ENCODE data around the gene COMP. TPM values are rescaled to one million over a fixed set of nuclear protein-coding genes. Genes with fewer than 3 reads are reported as not detected.
A peak's percentile ranks its signal among the peaks of the same experiment; 100 is the strongest.

Gene COMP
- total RNA-seq, 4 donors from 2014 or later: 0.76 TPM; not detected in 3

DNA sequence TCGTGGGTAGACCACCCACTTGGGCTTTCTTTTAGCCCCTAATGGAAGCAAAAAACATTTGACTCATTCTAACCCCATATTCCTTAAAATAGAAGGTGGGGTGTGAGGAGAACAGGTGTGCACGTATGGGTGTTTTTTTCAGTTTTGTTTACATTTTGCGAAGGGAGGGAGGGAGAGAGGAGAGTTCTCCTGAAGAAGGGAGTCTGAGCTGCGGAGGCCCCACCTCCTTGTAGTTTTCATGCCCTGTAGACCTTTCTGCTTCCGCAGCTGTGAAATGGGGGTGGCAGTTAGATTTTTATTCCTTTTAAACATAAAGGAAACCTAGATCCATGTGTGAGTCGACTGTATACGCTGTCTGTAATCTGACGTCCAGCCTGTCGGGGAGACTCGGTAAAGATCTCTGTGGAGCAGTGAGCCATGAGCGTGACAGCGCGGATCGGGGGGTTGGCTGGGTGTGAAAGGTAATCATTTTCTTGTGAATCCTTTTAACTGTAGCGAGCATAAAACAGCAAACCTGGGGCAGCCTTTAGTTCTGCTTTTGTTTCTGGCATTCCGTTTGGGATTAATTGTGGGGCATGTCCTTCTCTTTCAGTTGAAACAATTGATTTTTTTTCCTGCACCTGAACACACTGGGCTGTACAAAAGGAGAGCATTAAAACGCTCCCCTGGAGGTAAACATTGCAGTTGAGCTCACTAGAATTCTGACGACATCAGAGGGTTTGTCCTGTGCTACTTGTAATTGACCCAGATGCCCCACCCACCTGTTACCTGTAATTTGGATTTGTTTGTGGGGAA, 42.9 kb upstream of the COMP start:
- intact Hi-C loops (cut with DNase I; ENCODE audit: low total_unique reads): no loop called here
- H3K27ac ChIP-seq: no peak overlapping the region
- no peak for DNase-seq
- TF ChIP-seq, protein P1, sequence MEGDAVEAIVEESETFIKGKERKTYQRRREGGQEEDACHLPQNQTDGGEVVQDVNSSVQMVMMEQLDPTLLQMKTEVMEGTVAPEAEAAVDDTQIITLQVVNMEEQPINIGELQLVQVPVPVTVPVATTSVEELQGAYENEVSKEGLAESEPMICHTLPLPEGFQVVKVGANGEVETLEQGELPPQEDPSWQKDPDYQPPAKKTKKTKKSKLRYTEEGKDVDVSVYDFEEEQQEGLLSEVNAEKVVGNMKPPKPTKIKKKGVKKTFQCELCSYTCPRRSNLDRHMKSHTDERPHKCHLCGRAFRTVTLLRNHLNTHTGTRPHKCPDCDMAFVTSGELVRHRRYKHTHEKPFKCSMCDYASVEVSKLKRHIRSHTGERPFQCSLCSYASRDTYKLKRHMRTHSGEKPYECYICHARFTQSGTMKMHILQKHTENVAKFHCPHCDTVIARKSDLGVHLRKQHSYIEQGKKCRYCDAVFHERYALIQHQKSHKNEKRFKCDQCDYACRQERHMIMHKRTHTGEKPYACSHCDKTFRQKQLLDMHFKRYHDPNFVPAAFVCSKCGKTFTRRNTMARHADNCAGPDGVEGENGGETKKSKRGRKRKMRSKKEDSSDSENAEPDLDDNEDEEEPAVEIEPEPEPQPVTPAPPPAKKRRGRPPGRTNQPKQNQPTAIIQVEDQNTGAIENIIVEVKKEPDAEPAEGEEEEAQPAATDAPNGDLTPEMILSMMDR (IDR thresholded peaks at IDR 0.05): no peak
- no peak for TF ChIP-seq POLR2A (IDR thresholded peaks at IDR 0.05)
- H3K36me3 ChIP-seq: no peaks in the 10 kb centered on the region
- no peaks in the 10 kb centered on the region for H3K27me3 ChIP-seq
- H3K9me3 ChIP-seq: no peaks in the 10 kb centered on the region
- H3K4me1 ChIP-seq: peaks cover 0 to 6% of the 10 kb centered on the region in 2 donors
- H3K4me3 ChIP-seq: peak overlapping the region; percentile 52 to 70

DNA sequence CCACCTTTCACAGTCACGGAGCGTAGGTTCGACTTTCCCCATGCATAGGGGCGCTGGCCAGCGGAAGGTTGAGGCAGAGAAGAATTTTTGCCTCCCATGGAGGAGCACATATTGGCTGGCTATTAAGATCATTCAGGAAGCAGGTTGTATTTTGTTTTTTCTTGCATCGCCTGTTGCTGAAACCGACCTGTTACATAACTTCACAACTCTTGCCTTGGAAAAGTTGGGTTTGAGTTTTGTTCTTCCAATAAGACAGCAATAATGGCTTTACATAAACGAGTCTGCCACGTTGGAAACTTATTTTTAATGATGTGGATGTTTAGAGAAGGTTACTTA, 42.0 kb upstream of the COMP start:
- H3K4me3 ChIP-seq: peak overlapping the region; percentile 52 to 70
- no peak for DNase-seq
- intact Hi-C loops (cut with DNase I; ENCODE audit: low total_unique reads): no loop called here
- no peaks in the 10 kb centered on the region for H3K36me3 ChIP-seq
- peak overlapping the region in 1 of 2 donors; percentile 78 for H3K27ac ChIP-seq
- no peaks in the 10 kb centered on the region for H3K9me3 ChIP-seq
- peaks cover 0 to 6% of the 10 kb centered on the region in 2 donors for H3K4me1 ChIP-seq
- no peaks in the 10 kb centered on the region for H3K27me3 ChIP-seq
- TF ChIP-seq, protein P1 (IDR thresholded peaks at IDR 0.05): no peak
- TF ChIP-seq POLR2A (IDR thresholded peaks at IDR 0.05): no peak

DNA sequence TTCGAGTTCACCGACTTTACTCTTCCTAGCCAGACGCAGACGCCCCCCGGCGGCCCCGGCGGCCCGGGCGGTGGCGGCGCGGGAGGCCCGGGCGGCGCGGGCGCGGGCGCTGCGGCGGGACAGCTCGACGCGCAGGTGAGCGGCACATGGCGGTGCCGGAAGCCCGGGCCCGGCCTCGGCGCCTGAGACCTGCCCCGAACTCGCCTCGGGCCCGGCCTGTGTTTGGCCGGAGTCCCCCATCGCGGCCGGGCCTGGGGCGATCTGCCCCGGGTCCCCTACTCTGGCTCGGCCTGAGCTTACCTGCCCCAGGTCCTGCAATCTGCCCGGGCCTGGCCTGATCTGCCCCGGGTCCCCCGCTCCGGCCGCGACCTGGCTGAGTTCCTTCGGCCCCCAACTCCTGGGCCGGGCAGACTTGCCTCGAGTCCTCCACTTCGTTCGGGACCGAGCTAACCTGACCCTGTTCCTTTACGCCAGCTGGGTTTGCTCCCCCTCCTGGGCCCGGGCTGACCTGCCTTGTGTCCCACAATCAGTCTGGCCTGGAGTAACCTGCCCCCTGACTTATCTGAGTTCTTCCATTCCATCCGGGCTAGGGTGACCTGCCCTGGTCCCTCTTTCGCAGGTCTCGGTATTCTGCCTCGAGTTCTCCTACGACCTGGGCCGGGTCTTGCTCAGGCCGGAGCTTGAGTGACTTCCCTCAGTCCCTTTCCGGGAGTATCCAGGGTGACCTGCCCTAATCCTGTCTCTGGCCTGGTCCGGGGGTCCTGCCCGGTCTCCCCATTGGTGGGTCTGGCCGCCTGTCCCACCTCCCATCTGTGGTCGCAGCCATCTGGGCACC, 41.4 kb upstream of the COMP start:
- no peaks in the 10 kb centered on the region for H3K36me3 ChIP-seq
- H3K9me3 ChIP-seq: no peaks in the 10 kb centered on the region
- H3K27ac ChIP-seq: peak overlapping the region; percentile 76 to 78
- peaks cover 0 to 6% of the 10 kb centered on the region in 2 donors for H3K4me1 ChIP-seq
- no peak for DNase-seq
- H3K27me3 ChIP-seq: no peaks in the 10 kb centered on the region
- intact Hi-C loops (cut with DNase I; ENCODE audit: low total_unique reads): no loop called here
- TF ChIP-seq, protein P1 (IDR thresholded peaks at IDR 0.05): no peak
- TF ChIP-seq POLR2A (IDR thresholded peaks at IDR 0.05): no peak
- H3K4me3 ChIP-seq: peak overlapping the region; percentile 52 to 70

DNA sequence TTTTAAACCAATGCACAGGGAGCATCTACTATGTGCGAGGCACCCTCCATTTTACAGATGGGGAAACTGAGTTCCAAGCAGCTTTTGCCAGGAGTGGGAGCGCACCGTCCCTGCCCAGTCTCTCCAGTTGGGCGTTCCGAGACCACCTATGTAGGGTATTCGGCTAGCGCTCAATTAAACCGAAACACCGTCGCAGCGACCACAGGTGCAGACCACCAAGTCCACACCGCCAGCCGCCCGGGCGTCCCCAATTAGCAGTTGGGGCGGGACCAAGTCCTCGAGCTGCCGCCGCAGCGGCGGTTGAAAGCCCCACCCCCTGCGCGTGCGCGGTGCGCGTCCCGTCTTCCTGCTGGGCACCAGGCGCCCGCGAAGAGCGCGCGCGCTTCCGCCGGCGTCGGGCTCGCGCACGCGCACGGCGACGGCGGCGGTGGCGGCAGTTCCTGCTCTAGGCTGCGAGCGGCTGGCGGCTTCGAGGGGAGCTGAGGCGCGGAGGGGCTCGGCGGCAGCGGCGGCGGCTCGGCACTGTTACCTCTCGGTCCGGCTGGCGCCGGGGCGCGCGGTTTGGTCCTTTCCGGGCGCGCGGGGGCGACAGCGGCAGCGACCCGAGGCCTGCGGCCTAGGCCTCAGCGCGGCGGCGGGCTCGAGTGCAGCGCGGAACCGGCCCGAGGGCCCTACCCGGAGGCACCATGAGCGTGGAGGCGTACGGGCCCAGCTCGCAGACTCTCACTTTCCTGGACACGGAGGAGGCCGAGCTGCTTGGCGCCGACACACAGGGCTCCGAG, 40.6 kb upstream of the COMP start, which contains the start of gene UPF1:
Gene UPF1, plus strand, starts transcription at position 436 of the 782 bp plus-strand sequence. Its CDS starts 251 bp downstream, at position 687.
- TF ChIP-seq POLR2A (IDR thresholded peaks at IDR 0.05): peak; percentile 23 to 87
- TF ChIP-seq, protein P1 (IDR thresholded peaks at IDR 0.05): peak in 3 of 4 experiments; percentile 14 to 35 (median 20)
- Histone ChIP-seq H3K27ac (peak within 1 kb of the TSS; percentile 76 to 78), H3K27me3 (no peaks in the 10 kb centered on the region), H3K9me3 (no peaks in the 10 kb centered on the region), H3K4me1 (peaks cover 0 to 6% of the 10 kb centered on the region in 2 donors), H3K36me3 (no peaks in the 10 kb centered on the region), H3K4me3 (peak within 1 kb of the TSS; percentile 52 to 70)
- DNase-seq: peak; percentile 90 to 95
- intact Hi-C loops (cut with DNase I; ENCODE audit: low total_unique reads): no loop called here
